Tibial artery (tissue), 4 donors: ENCODE measurements around the gene BDKRB2.

Source experiments
- DNase-seq, 2 donors: peaks; one replicate each; pipeline ENCODE4 v3.0.0-alpha.2; 2019
- H3K27ac ChIP-seq, 2 donors: fragments of 200-600 bp; sonication (generic) in 1 of 2; 1 replicate in 1 of 2; 2 replicates in 1 of 2; pipeline ENCODE4 v1.5.1; 2018 to 2019; ENCODE audit warnings: mild to moderate bottlenecking in 1 of 2
- H3K27me3 ChIP-seq, 2 donors: fragments of 200-600 bp; sonication (generic) in 1 of 2; one replicate each; pipeline versions ENCODE4 v1.5.1 to v1.6.0; 2016 to 2019
- H3K36me3 ChIP-seq, 3 donors: fragments of 200-600 bp; sonication (generic) in 2 of 3; one replicate each; pipeline ENCODE4 v1.5.1; 2016 to 2019; ENCODE audit warnings: mild to moderate bottlenecking in 2 of 3
- H3K4me1 ChIP-seq, 4 donors: fragments of 200-600 bp; sonication (generic) in 2 of 4; 1 replicate in 3 of 4; 2 replicates in 1 of 4; pipeline ENCODE4 v1.5.1; 2016 to 2019
- H3K4me3 ChIP-seq, 2 donors: fragments of 200-600 bp; sonication (generic) in 1 of 2; 1 replicate in 1 of 2; 2 replicates in 1 of 2; pipeline ENCODE4 v1.5.1; 2018 to 2019; ENCODE audit warnings: mild to moderate bottlenecking in 2 of 2
- H3K9me3 ChIP-seq, 3 donors: fragments of 200-600 bp; sonication (generic) in 1 of 3; one replicate each; pipeline ENCODE4 v1.5.1; 2016 to 2019
- CTCF ChIP-seq, 2 experiments: fragments of 200-600 bp in 1 of 2; fragments of 450-650 bp in 1 of 2; IDR thresholded peaks; one replicate each; pipeline ENCODE4 v1.5.1; 2017 to 2019; ENCODE audit warnings: antibody characterized with exemption in 2 of 2, mild to moderate bottlenecking in 1 of 2, moderate library complexity in 1 of 2
- intact Hi-C: fragments of 100-400 bp; cut with DNase I; formaldehyde crosslinking; loops from one replicate; pipeline ENCODE4 v1.15.0; 2023; ENCODE audit warnings: low total_unique reads

Gene BDKRB2

GRCh38 chr14:96284008-96284407 lies 79.4 kb downstream of the BDKRB2 start:
- Histone ChIP-seq H3K9me3 (no peaks in the 10 kb centered on the region), H3K27ac (no peak overlapping the region), H3K4me3 (no peak overlapping the region), H3K27me3 (no peaks in the 10 kb centered on the region), H3K36me3 (peaks cover 33 to 59% (median 50%) of the 10 kb centered on the region in 3 donors), H3K4me1 (peaks cover 0 to 4% (median 2%) of the 10 kb centered on the region in 4 donors)
- TF ChIP-seq CTCF (IDR thresholded peaks at IDR 0.05): no peak
- intact Hi-C loops: no loop called here
- DNase-seq: no peak

DNA sequence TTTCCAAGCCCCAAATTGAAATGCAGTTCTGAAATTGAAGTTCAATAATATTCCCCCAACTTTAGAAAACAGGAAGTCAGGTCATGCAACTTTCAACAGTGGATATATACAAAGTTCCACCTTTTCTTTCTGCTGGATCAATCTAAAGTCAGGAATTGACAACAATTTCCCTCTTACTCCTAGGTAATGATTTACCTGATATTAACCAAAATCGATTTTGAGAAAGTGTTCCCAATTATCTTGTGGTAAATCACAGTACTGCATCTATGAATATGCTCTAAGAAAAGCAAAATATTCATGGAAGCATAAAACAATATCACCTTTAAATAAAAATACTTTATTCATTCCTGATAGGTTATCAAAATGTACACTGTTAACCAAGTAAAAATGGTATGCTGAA lies 79.8 kb downstream of the BDKRB2 start:
- Histone ChIP-seq H3K4me3 (no peak overlapping the region), H3K27ac (no peak overlapping the region), H3K27me3 (no peaks in the 10 kb centered on the region), H3K36me3 (peaks cover 37 to 64% (median 54%) of the 10 kb centered on the region in 3 donors), H3K4me1 (peaks cover 0 to 3% (median under 1%) of the 10 kb centered on the region in 4 donors), H3K9me3 (no peaks in the 10 kb centered on the region)
- TF ChIP-seq CTCF (IDR thresholded peaks at IDR 0.05): no peak
- intact Hi-C loops: no loop called here
- DNase-seq: no peak

- no peaks in the 10 kb centered on the region for H3K9me3 ChIP-seq
- intact Hi-C loops: no loop called here
- no peak overlapping the region for H3K4me3 ChIP-seq
- no peak overlapping the region for H3K27ac ChIP-seq
- H3K4me1 ChIP-seq: no peaks in the 10 kb centered on the region
- H3K27me3 ChIP-seq: no peaks in the 10 kb centered on the region
- no peak for DNase-seq
- H3K36me3 ChIP-seq: peaks cover 46 to 76% (median 67%) of the 10 kb centered on the region in 3 donors
- TF ChIP-seq CTCF (IDR thresholded peaks at IDR 0.05): no peak
These were observed 81.0 kb downstream of the BDKRB2 start for GRCh38 chr14:96285667-96286066.

- Histone ChIP-seq H3K36me3 (peaks cover 52 to 82% (median 73%) of the 10 kb centered on the region in 3 donors), H3K9me3 (no peaks in the 10 kb centered on the region), H3K4me3 (no peak overlapping the region), H3K27ac (no peak overlapping the region), H3K4me1 (no peaks in the 10 kb centered on the region), H3K27me3 (no peaks in the 10 kb centered on the region)
- no peak for DNase-seq
- intact Hi-C loops: no loop called here
- TF ChIP-seq CTCF (IDR thresholded peaks at IDR 0.05): no peak
These were observed 81.6 kb downstream of the BDKRB2 start for GRCh38 chr14:96286251-96286650.

GRCh38 chr14:96287856-96288255 lies 83.2 kb downstream of the BDKRB2 start:
- Histone ChIP-seq H3K36me3 (peaks cover 58 to 89% (median 84%) of the 10 kb centered on the region in 3 donors), H3K4me3 (no peak overlapping the region), H3K4me1 (no peaks in the 10 kb centered on the region), H3K9me3 (no peaks in the 10 kb centered on the region), H3K27ac (no peak overlapping the region), H3K27me3 (no peaks in the 10 kb centered on the region)
- no peak for TF ChIP-seq CTCF (IDR thresholded peaks at IDR 0.05)
- intact Hi-C loops: no loop called here
- DNase-seq: no peak
